ENCODE data around the gene CENPQ. TPM values are rescaled to one million over a fixed set of nuclear protein-coding genes. Genes with fewer than 3 reads are reported as not detected.
"Not testable (repeated sequence)": the region's sequence is repeated elsewhere in the genome, so short reads cannot be mapped to it uniquely, and the experiment has no call there.

Gene CENPQ
- total RNA-seq, 1 donor from 2014 or later = 14.1 TPM

DNA sequence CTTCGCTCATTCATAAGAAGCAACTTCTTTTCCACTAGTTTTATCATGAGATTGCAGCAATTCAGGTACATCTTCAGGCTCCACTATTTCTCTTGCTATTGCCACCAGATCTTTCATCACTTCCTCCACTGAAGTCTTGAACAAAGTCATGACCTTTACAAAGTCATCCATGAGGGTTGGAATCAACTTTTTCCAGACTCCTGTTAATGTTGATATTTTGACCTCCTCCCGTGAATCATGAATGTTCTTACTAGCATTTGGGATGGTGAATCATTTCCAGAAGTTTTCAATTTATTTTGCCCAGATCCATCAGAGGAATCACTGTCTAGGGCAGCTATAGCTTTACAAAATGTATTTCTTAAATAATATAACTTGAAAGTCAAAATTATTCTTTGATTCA is 1.5 kb downstream of the CENPQ start:
- intact Hi-C loops (cut with micrococcal nuclease) = loop anchor here (5.0 kb wide), 1 partner anchor 88 kb away; the partner anchor contains the start of gene C6orf141
- H3K4me1 Mint-ChIP-seq (ENCODE audit: low read depth) = peaks cover 30% of the 10 kb centered on the region

DNA sequence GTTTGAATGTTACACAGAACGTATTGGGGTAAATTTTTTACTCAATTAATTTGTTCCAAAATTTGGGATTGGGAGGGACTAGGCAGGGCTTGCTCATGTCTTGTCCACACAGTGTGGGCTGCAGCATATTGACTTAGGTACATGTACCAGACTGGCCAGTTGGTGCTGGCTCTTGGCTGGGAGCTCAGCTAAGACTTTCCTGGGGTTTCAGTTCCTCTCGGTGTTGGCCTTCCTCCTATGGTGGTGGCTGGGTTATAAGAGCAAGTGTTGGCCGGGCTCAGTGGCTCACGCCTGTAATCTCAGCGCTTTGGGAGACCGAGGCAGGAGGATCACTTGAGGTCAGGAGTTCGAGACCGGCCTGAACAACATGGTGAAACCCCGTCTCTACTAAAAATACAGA is 4.9 kb downstream of the CENPQ start:
- Mint-ChIP-seq H3K27me3 (ENCODE audit: low read depth) (no peaks in the 10 kb centered on the region), H3K4me3 (ENCODE audit: low read depth) (no peak overlapping the region), H3K4me1 (ENCODE audit: low read depth) (peaks cover 20% of the 10 kb centered on the region), H3K9me3 (no peaks in the 10 kb centered on the region), H3K27ac (no peak overlapping the region), H3K36me3 (ENCODE audit: low read depth) (peaks cover 28% of the 10 kb centered on the region)
- no peak for DNase-seq (ENCODE audit: low spot score)
- intact Hi-C loops (cut with micrococcal nuclease) = no loop called here

More for the DNA sequence above, 1.5 kb downstream of the CENPQ start:
- Mint-ChIP-seq H3K27ac (peak overlapping the region; percentile 39), H3K9me3 (no peaks in the 10 kb centered on the region), H3K36me3 (ENCODE audit: low read depth) (peaks cover 16% of the 10 kb centered on the region), H3K27me3 (ENCODE audit: low read depth) (no peaks in the 10 kb centered on the region), H3K4me3 (ENCODE audit: low read depth) (peak overlapping the region; percentile 99)
- no peak for DNase-seq (ENCODE audit: low spot score)

DNA sequence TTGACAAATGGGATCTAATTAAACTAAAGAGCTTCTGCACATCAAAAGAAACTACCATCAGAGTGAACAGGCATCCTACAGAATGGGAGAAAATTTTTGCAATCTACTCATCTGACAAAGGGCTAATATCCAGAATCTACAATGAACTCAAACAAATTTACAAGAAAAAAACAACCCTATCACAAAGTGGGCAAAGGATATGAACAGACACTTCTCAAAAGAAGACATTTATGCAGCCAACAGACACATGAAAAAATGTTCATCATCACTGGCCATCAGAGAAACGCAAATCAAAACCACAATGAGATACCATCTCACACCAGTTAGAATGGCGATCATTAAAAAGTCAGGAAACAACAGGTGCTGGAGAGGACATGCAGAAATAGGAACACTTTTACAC is 13.4 kb downstream of the CENPQ start:
- not testable (repeated sequence) for H3K27ac Mint-ChIP-seq
- H3K36me3 Mint-ChIP-seq (ENCODE audit: low read depth) = peaks cover 50% of the 10 kb centered on the region

DNA sequence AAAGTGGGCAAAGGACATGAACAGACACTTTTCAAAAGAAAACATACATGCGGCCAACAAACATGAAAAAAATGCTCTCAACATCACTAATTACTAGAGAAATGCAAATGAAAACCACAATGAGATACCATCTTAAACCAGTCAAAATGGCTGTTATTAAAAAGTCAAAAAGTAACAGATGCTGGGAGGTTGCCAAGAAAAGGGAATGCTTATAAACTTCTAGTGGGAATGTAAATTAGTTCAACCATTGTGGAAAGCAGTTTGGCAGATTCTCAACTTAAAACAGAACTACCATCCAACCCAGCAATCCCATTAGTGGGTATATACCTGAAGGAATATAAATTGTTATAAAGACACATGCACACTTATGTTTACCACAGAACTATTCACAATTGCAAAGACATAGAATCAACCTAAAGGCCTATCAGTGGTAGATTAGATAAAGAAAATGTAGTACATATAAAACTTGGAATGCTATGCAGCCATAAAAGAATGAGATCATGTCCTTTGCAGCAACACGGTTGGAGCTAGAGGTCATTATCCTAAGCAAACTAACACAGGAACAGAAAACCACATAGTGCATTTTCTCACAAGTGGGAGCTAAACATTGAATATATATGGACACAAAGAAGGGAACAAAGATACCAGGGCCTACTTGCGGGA is 16.3 kb downstream of the CENPQ start:
- intact Hi-C loops (cut with micrococcal nuclease) = no loop called here
- H3K27ac Mint-ChIP-seq = no peak overlapping the region
- no peaks in the 10 kb centered on the region for H3K4me1 Mint-ChIP-seq (ENCODE audit: low read depth)
- no peak overlapping the region for H3K4me3 Mint-ChIP-seq (ENCODE audit: low read depth)
- no peak for DNase-seq (ENCODE audit: low spot score)
- peaks cover 3% of the 10 kb centered on the region for H3K9me3 Mint-ChIP-seq
- peaks cover 42% of the 10 kb centered on the region for H3K36me3 Mint-ChIP-seq (ENCODE audit: low read depth)
- no peaks in the 10 kb centered on the region for H3K27me3 Mint-ChIP-seq (ENCODE audit: low read depth)

More for the DNA sequence above, 13.4 kb downstream of the CENPQ start:
- intact Hi-C loops (cut with micrococcal nuclease); H3K4me1 Mint-ChIP-seq (ENCODE audit: low read depth); H3K9me3 Mint-ChIP-seq; H3K4me3 Mint-ChIP-seq (ENCODE audit: low read depth); DNase-seq (ENCODE audit: low spot score); H3K27me3 Mint-ChIP-seq (ENCODE audit: low read depth): not testable (repeated sequence)

DNA sequence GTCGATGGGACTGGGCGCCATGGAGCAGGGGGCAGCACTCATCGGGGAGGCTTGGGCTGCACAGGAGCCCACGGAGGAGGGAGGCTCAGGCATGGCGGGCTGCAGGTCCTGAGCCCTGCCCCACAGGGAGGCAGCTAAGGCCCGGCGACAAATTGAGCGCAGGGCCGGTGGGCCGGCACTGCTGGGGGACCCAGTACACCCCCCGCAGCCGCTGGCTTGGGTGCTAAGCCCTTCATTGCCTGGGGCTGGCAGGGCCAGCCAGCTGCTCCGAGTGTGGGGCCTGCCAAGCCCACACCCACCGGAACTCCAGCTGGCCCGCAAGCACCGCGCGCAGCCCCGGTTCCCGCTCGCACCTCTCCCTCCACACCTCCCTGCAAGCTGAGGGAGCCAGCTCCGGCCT is 18.7 kb downstream of the CENPQ start:
- H3K27me3 Mint-ChIP-seq (ENCODE audit: low read depth); H3K9me3 Mint-ChIP-seq; intact Hi-C loops (cut with micrococcal nuclease); H3K4me3 Mint-ChIP-seq (ENCODE audit: low read depth); DNase-seq (ENCODE audit: low spot score); H3K4me1 Mint-ChIP-seq (ENCODE audit: low read depth); H3K27ac Mint-ChIP-seq: not testable (repeated sequence)
- peaks cover 30% of the 10 kb centered on the region for H3K36me3 Mint-ChIP-seq (ENCODE audit: low read depth)

DNA sequence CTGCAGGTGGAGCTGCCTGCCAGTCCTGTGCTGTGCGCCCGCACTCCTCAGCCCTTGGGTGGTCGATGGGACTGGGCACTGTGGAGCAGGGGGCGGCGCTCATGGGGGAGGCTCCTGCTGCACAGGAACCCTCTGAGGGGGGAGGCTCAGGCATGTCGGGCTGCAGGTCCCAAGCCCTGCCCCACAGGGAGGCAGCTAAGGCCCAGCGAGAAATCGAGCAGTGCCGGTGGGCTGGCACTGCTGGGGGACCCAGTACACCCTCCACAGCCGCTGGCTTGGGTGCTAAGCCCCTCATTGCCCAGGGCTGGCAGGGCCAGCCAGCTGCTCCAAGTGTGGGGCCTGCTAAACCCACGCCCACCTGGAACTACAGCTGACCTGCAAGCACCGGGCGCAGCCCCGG is 20.2 kb downstream of the CENPQ start:
- DNase-seq (ENCODE audit: low spot score); H3K27me3 Mint-ChIP-seq (ENCODE audit: low read depth); H3K4me1 Mint-ChIP-seq (ENCODE audit: low read depth); intact Hi-C loops (cut with micrococcal nuclease); H3K4me3 Mint-ChIP-seq (ENCODE audit: low read depth); H3K27ac Mint-ChIP-seq; H3K9me3 Mint-ChIP-seq: not testable (repeated sequence)
- peaks cover 34% of the 10 kb centered on the region for H3K36me3 Mint-ChIP-seq (ENCODE audit: low read depth)

DNA sequence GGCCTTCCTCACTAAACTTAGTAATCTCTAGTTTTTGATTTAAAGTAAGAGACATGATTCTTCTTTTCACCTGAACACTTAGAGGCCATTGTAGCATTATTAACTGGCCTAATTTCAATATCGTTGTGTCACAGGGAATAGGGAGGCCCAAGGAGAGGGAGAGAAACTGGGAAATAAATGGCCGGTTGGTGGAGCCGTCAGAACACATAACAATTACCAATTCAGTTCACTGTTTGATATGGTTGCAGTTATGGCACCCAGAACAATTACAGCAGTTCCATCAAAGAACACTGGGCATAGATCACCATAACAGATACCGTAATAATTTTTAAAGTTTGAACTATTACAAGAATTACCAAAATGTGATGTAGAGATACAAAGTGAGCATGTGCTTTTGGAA is 27.5 kb downstream of the CENPQ start:
- H3K27me3 Mint-ChIP-seq (ENCODE audit: low read depth) = no peaks in the 10 kb centered on the region
- no peaks in the 10 kb centered on the region for H3K9me3 Mint-ChIP-seq
- H3K4me1 Mint-ChIP-seq (ENCODE audit: low read depth) = peaks cover 1% of the 10 kb centered on the region
- H3K27ac Mint-ChIP-seq = no peak overlapping the region
- peaks cover 27% of the 10 kb centered on the region for H3K36me3 Mint-ChIP-seq (ENCODE audit: low read depth)
- DNase-seq (ENCODE audit: low spot score) = no peak
- H3K4me3 Mint-ChIP-seq (ENCODE audit: low read depth) = no peak overlapping the region
- intact Hi-C loops (cut with micrococcal nuclease) = no loop called here

DNA sequence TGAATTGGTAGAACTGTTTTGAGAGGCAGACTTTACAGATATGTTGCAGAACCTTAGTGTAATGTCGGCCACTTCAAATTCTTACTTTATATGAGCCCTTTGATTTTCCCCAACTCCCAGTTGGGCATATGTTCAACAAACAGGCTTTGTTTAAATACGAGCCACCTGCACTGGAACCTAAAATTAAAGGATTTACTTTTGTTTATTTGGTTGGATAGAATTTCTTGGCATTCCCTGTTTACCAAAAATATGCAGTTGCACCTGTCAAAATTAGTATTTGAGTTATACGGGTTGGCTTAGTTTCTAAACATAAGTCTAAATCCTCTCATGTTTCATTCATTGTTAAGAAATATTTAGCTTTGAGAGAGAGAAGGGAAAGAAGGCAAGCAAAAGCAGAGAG is 34.1 kb downstream of the CENPQ start:
- DNase-seq (ENCODE audit: low spot score) = no peak
- Mint-ChIP-seq H3K4me1 (ENCODE audit: low read depth) (no peaks in the 10 kb centered on the region), H3K27ac (no peak overlapping the region), H3K36me3 (ENCODE audit: low read depth) (peaks cover under 1% of the 10 kb centered on the region), H3K4me3 (ENCODE audit: low read depth) (no peak overlapping the region), H3K27me3 (ENCODE audit: low read depth) (peaks cover 1% of the 10 kb centered on the region), H3K9me3 (no peaks in the 10 kb centered on the region)
- intact Hi-C loops (cut with micrococcal nuclease) = no loop called here

DNA sequence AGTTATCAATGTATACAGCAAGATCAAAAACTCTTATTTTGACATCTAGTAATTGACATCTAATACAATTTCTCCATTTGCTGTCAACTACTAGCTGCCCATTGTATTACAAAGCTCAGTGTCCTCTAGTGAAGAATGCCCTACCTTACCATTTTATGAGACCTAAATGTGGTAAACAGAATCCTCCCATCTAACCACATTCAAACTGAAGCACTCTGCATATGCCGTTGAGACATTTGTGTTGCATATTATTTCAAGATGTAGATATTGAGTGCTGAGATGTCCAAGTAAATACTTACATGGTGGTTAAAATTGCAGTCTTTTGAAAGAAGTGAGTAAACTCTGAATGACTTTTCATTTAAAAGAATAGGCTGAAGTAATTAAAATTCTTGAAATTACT is 36.0 kb downstream of the CENPQ start:
- no peaks in the 10 kb centered on the region for H3K9me3 Mint-ChIP-seq
- intact Hi-C loops (cut with micrococcal nuclease) = no loop called here
- no peak for DNase-seq (ENCODE audit: low spot score)
- H3K36me3 Mint-ChIP-seq (ENCODE audit: low read depth) = no peaks in the 10 kb centered on the region
- H3K27me3 Mint-ChIP-seq (ENCODE audit: low read depth) = peaks cover 1% of the 10 kb centered on the region
- H3K4me3 Mint-ChIP-seq (ENCODE audit: low read depth) = no peak overlapping the region
- H3K27ac Mint-ChIP-seq = no peak overlapping the region
- H3K4me1 Mint-ChIP-seq (ENCODE audit: low read depth) = no peaks in the 10 kb centered on the region

DNA sequence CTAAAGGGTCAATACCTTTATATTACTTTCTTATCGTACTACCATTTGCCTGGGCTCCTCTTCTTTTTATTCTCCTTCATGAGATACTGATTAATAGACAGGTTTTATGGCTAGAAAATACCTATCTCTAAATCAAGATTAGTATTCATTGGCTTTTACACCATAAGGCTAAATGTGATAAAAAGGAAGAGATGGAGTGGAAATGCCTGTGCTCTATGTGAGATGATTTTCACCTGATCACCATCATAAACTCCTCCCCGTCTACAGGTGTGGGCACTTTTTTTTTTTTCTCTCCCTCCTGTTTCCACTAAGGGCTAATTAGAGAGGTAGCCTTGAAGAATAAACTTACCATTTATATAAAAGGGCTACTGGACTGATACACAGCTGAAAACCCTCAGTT is 36.5 kb downstream of the CENPQ start, which contains the start of gene GLYATL3:
Gene GLYATL3 (plus strand): TSS at position 301 of the 400 bp plus-strand sequence. CDS start 12,068 bp downstream, outside the sequence.
- H3K27ac Mint-ChIP-seq = no peak within 1 kb of the TSS
- no peaks in the 10 kb centered on the region for H3K9me3 Mint-ChIP-seq
- intact Hi-C loops (cut with micrococcal nuclease) = no loop called here
- DNase-seq (ENCODE audit: low spot score) = no peak
- H3K27me3 Mint-ChIP-seq (ENCODE audit: low read depth) = peaks cover 1% of the 10 kb centered on the region
- H3K36me3 Mint-ChIP-seq (ENCODE audit: low read depth) = no peaks in the 10 kb centered on the region
- H3K4me1 Mint-ChIP-seq (ENCODE audit: low read depth) = no peaks in the 10 kb centered on the region
- H3K4me3 Mint-ChIP-seq (ENCODE audit: low read depth) = no peak within 1 kb of the TSS

DNA sequence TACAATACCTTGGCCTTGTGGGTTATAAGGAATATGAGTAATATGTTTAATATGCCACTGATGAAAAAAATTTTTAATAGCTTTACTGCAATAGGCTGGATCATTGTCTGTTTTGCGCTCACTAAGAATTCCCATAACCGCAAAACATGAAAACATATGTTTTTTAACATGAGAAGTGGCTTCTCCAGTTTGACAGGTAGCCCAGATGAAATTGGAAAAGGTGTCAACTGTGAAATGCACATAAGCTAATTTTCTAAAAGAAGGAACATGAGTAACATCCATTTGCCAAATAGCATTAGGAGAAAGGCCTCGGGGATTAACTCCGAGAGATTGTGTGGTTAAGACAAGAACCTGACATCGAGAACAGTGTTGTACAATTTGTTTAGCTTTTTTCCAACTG is 41.5 kb downstream of the CENPQ start:
- no peaks in the 10 kb centered on the region for H3K36me3 Mint-ChIP-seq (ENCODE audit: low read depth)
- H3K4me1 Mint-ChIP-seq (ENCODE audit: low read depth) = no peaks in the 10 kb centered on the region
- no peak overlapping the region for H3K27ac Mint-ChIP-seq
- no peak for DNase-seq (ENCODE audit: low spot score)
- peaks cover 3% of the 10 kb centered on the region for H3K27me3 Mint-ChIP-seq (ENCODE audit: low read depth)
- no peak overlapping the region for H3K4me3 Mint-ChIP-seq (ENCODE audit: low read depth)
- H3K9me3 Mint-ChIP-seq = no peaks in the 10 kb centered on the region
- intact Hi-C loops (cut with micrococcal nuclease) = no loop called here

DNA sequence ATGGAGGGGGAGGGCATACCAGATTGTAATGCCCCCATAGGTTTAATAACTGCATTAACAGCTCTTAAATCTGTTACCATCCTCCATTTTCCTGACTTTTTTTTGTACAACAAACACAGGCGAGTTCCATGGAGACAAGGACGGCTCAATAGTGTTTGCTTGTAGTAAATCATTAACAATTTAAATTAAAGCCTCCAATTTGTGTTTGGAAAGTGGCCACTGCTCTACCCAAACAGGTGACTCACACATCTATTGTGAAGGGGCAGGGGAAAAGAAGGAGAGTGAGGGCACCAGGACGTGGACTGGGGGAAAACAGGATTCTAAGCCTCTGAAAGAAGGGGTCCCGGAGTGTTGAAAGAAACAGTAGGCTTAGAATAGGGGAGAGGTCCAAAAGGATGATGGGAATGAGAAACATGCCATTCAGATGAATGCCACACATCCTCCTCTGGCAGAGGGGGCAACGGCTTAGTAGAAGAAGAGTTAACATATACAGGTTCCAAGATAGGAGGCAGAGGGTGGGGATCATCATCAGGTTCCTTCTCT is 43.5 kb downstream of the CENPQ start:
- Mint-ChIP-seq H3K9me3 (no peaks in the 10 kb centered on the region), H3K27ac (no peak overlapping the region), H3K27me3 (ENCODE audit: low read depth) (peaks cover 5% of the 10 kb centered on the region), H3K4me1 (ENCODE audit: low read depth) (no peaks in the 10 kb centered on the region), H3K4me3 (ENCODE audit: low read depth) (no peak overlapping the region), H3K36me3 (ENCODE audit: low read depth) (no peaks in the 10 kb centered on the region)
- intact Hi-C loops (cut with micrococcal nuclease) = no loop called here
- no peak for DNase-seq (ENCODE audit: low spot score)

DNA sequence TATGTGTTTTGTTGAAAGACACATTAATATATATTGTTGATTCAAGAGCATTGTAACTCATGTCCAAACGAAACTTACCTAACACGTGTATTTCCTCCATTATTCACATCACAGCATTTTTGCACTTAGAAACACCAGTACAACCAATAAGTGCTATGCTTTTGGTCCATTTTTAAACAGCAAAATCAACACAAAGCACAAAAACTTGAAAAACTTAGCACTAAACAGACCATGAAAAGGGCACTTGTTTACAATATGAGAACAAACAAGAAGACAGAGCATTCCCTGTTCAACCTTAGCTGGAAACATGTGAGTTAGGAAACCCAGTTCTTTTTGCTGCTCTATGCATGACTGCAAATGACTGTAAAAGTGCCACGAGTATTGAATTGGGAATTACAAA is 46.2 kb downstream of the CENPQ start:
- peaks cover 9% of the 10 kb centered on the region for H3K27me3 Mint-ChIP-seq (ENCODE audit: low read depth)
- intact Hi-C loops (cut with micrococcal nuclease) = no loop called here
- no peaks in the 10 kb centered on the region for H3K9me3 Mint-ChIP-seq
- H3K36me3 Mint-ChIP-seq (ENCODE audit: low read depth) = no peaks in the 10 kb centered on the region
- DNase-seq (ENCODE audit: low spot score) = no peak
- no peaks in the 10 kb centered on the region for H3K4me1 Mint-ChIP-seq (ENCODE audit: low read depth)
- no peak overlapping the region for H3K4me3 Mint-ChIP-seq (ENCODE audit: low read depth)
- no peak overlapping the region for H3K27ac Mint-ChIP-seq

All from activated T-helper 2 cell treated with anti-CD3 and anti-CD28 coated beads, Interferon-gamma antibody, Interleukin-2, Interleukin-4, amounts not matched to agents 10 μg/mL and 5 μg/mL and 100 μg/mL, durations not matched to agents 14 hours and 24 hours and 36 hours (primary cell).